HEK293 (cell line): ENCODE results near the gene SIK3.
A peak's percentile ranks its signal among the peaks of the same experiment; 100 is the strongest.

Source experiments
- CTCF ChIA-PET: fragments of 350-600 bp; formaldehyde crosslinking; extraction: SDS; loops from one replicate; lab custom pipeline; 2021; ENCODE audit warnings: antibody characterized with exemption; lab: Yijun Ruan, JAX
- POLR2A ChIA-PET: fragments of 300-600 bp; formaldehyde crosslinking; extraction: SDS; loops from one replicate; lab custom pipeline; 2020; ENCODE audit warnings: antibody characterized with exemption, inconsistent platforms; lab: Yijun Ruan, JAX
- H3K27ac ChIP-seq: fragments of 200-500 bp; sonication (Bioruptor generic); 2 replicates; pipeline ENCODE4 v1.5.1; 2014; ENCODE audit warnings: low read depth, low read length, control low read depth, inconsistent platforms; ENCODE audit errors: extremely low read depth
- H3K36me3 ChIP-seq, 2 experiments: fragments of 200-500 bp in 1 of 2; sonication (Bioruptor generic) in 1 of 2; 1 replicate in 1 of 2; 2 replicates in 1 of 2; pipeline ENCODE4 v1.5.1; 2014 to 2017; ENCODE audit warnings: inconsistent platforms in 2 of 2, low read length in 2 of 2; ENCODE audit not compliant: control insufficient read depth in 2 of 2, insufficient read depth in 1 of 2
- H3K4me1 ChIP-seq: fragments of 200-500 bp; sonication (Bioruptor generic); 2 replicates; pipeline ENCODE4 v1.5.1; 2014; ENCODE audit warnings: mild to moderate bottlenecking, low read length, inconsistent platforms; ENCODE audit not compliant: control insufficient read depth, insufficient read depth
- H3K4me3 ChIP-seq: 2 replicates; pipeline ENCODE4 v1.5.1; 2011; ENCODE audit warnings: low read depth, mild to moderate bottlenecking, control low read depth, low read length, moderate library complexity
- H3K9me3 ChIP-seq: fragments of 200-500 bp; sonication (Bioruptor generic); 2 replicates; pipeline ENCODE4 v1.5.1; 2014; ENCODE audit warnings: low read depth, low read length, inconsistent platforms; ENCODE audit not compliant: control insufficient read depth, insufficient read depth
- HIC1 ChIP-seq: fragments of 450-650 bp; formaldehyde crosslinking; IDR thresholded peaks from 2 replicates; pipeline ENCODE4 v1.5.1; 2016; ENCODE audit warnings: missing biosample characterization, missing genetic modification characterization
- IKZF3 ChIP-seq: fragments of 450-650 bp; IDR thresholded peaks from 2 replicates; pipeline ENCODE4 v1.5.0; 2018; ENCODE audit warnings: missing biosample characterization, mild to moderate bottlenecking, missing genetic modification characterization, moderate library complexity
- KLF7 ChIP-seq: fragments of 450-650 bp; formaldehyde crosslinking; IDR thresholded peaks from 2 replicates; pipeline ENCODE4 v1.5.1; 2016; ENCODE audit warnings: missing biosample characterization, missing genetic modification characterization, borderline replicate concordance
- PATZ1 ChIP-seq: fragments of 450-650 bp; formaldehyde crosslinking; IDR thresholded peaks from 2 replicates; pipeline ENCODE4 v1.5.1; 2016; ENCODE audit warnings: missing biosample characterization, missing genetic modification characterization
- PBX3 ChIP-seq: sonication (generic); formaldehyde crosslinking; IDR thresholded peaks from 2 replicates; pipeline ENCODE4 v1.8.1; 2022; ENCODE audit warnings: mild to moderate bottlenecking, moderate library complexity, missing genetic modification reagents
- SP3 ChIP-seq: fragments of 450-650 bp; formaldehyde crosslinking; IDR thresholded peaks from 2 replicates; pipeline ENCODE4 v1.5.1; 2016; ENCODE audit warnings: missing biosample characterization, missing genetic modification characterization
- TRIM28 ChIP-seq: IDR thresholded peaks from 2 replicates; pipeline ENCODE4 v1.6.1; 2011; ENCODE audit warnings: low read length, control low read depth, borderline replicate concordance
- WT1 ChIP-seq: fragments of 450-650 bp; formaldehyde crosslinking; IDR thresholded peaks from 2 replicates; pipeline ENCODE4 v1.5.1; 2016; ENCODE audit warnings: missing biosample characterization, missing genetic modification characterization
- YY1 ChIP-seq: fragments of 450-650 bp; formaldehyde crosslinking; IDR thresholded peaks from 2 replicates; pipeline ENCODE4 v1.5.1; 2018; ENCODE audit warnings: missing biosample characterization, missing genetic modification characterization
- ZBTB20 ChIP-seq: fragments of 450-650 bp; formaldehyde crosslinking; IDR thresholded peaks from 2 replicates; pipeline ENCODE4 v1.5.1; 2016; ENCODE audit warnings: missing biosample characterization, missing genetic modification characterization
- ZBTB7A ChIP-seq: fragments of 450-650 bp; formaldehyde crosslinking; IDR thresholded peaks from 2 replicates; pipeline ENCODE4 v1.5.1; 2016; ENCODE audit warnings: low read depth, missing biosample characterization, missing genetic modification characterization
- ZEB2 ChIP-seq: fragments of 450-650 bp; formaldehyde crosslinking; IDR thresholded peaks from 2 replicates; pipeline ENCODE4 v1.5.1; 2016; ENCODE audit warnings: missing biosample characterization, missing genetic modification characterization
- ZFP41 ChIP-seq: fragments of 450-650 bp; formaldehyde crosslinking; IDR thresholded peaks from 2 replicates; pipeline ENCODE4 v1.5.1; 2016; ENCODE audit warnings: missing biosample characterization, missing genetic modification characterization, borderline replicate concordance
- ZIC2 ChIP-seq: fragments of 450-650 bp; formaldehyde crosslinking; IDR thresholded peaks from 2 replicates; pipeline ENCODE4 v1.5.1; 2016; ENCODE audit warnings: missing biosample characterization, missing genetic modification characterization
- ZNF16 ChIP-seq: fragments of 450-650 bp; formaldehyde crosslinking; IDR thresholded peaks from 2 replicates; pipeline ENCODE4 v1.5.1; 2016; ENCODE audit warnings: low read depth, missing biosample characterization, missing genetic modification characterization
- ZNF202 ChIP-seq: fragments of 450-650 bp; formaldehyde crosslinking; IDR thresholded peaks from 2 replicates; pipeline ENCODE4 v1.5.1; 2016; ENCODE audit warnings: missing biosample characterization, missing genetic modification characterization, borderline replicate concordance
- ZNF248 ChIP-seq: fragments of 450-650 bp; formaldehyde crosslinking; IDR thresholded peaks from 2 replicates; pipeline ENCODE4 v1.5.1; 2017; ENCODE audit warnings: missing biosample characterization, missing genetic modification characterization
- ZNF274 ChIP-seq, 2 experiments: fragments of 200-500 bp in 1 of 2; fragments of 450-650 bp in 1 of 2; sonication (Bioruptor generic) in 1 of 2; formaldehyde crosslinking in 1 of 2; IDR thresholded peaks; 2 replicates each; pipeline versions ENCODE4 v1.5.1 to v1.6.1; 2014 to 2016; ENCODE audit warnings: borderline replicate concordance in 1 of 2, inconsistent platforms in 1 of 2, low read length in 1 of 2, missing biosample characterization in 1 of 2, missing genetic modification characterization in 1 of 2
- ZNF324 ChIP-seq: fragments of 450-650 bp; formaldehyde crosslinking; IDR thresholded peaks from 2 replicates; pipeline ENCODE4 v1.5.1; 2016; ENCODE audit warnings: missing biosample characterization, missing genetic modification characterization
- ZNF354C ChIP-seq: fragments of 450-650 bp; formaldehyde crosslinking; IDR thresholded peaks from 2 replicates; pipeline ENCODE4 v1.5.1; 2016; ENCODE audit warnings: missing biosample characterization, missing genetic modification characterization, low read depth, borderline replicate concordance
- ZNF362 ChIP-seq: fragments of 450-650 bp; formaldehyde crosslinking; IDR thresholded peaks from 2 replicates; pipeline ENCODE4 v1.5.1; 2016; ENCODE audit warnings: missing biosample characterization, missing genetic modification characterization
- ZNF610 ChIP-seq: fragments of 450-650 bp; formaldehyde crosslinking; IDR thresholded peaks from 2 replicates; pipeline ENCODE4 v1.5.1; 2016; ENCODE audit warnings: missing biosample characterization, missing genetic modification characterization, borderline replicate concordance
- ZNF701 ChIP-seq: fragments of 450-650 bp; formaldehyde crosslinking; IDR thresholded peaks from 2 replicates; pipeline ENCODE4 v1.5.1; 2016; ENCODE audit warnings: missing biosample characterization, missing genetic modification characterization
- ZXDB ChIP-seq: fragments of 450-650 bp; formaldehyde crosslinking; IDR thresholded peaks from 2 replicates; pipeline ENCODE4 v1.5.1; 2016; ENCODE audit warnings: missing biosample characterization, missing genetic modification characterization
- TF ChIP-seq, protein P1 (sequence below): fragments of 450-650 bp; formaldehyde crosslinking; IDR thresholded peaks from 2 replicates; pipeline ENCODE4 v1.5.1; 2016; ENCODE audit warnings: missing biosample characterization, missing genetic modification characterization
- TF ChIP-seq, protein P2 (sequence below): fragments of 450-650 bp; formaldehyde crosslinking; IDR thresholded peaks from 2 replicates; pipeline ENCODE4 v1.5.1; 2017; ENCODE audit warnings: missing biosample characterization, missing genetic modification characterization

Gene SIK3

GRCh38 chr11:117098269-117099232 is at the start of gene SIK3:
Gene SIK3, minus strand, starts transcription at chr11:117098428. Its CDS starts 13 bp downstream, at chr11:117098415.
- H3K27ac ChIP-seq: peak within 1 kb of the TSS; percentile 81
- H3K4me1 ChIP-seq: no peaks in the 10 kb centered on the region
- POLR2A ChIA-PET: interaction anchor here (0.6 to 2.5 kb wide), 4 partner anchors 47 to 307 kb away, joined by 3 to 7 read pairs (median 4); partner anchors contain the start of genes APOA5 and PAFAH1B2
- peak within 1 kb of the TSS; percentile 96 for H3K4me3 ChIP-seq
- H3K36me3 ChIP-seq: no peaks in the 10 kb centered on the region
- CTCF ChIA-PET: interaction anchor here (0.6 to 2.0 kb wide), 6 partner anchors 9 to 263 kb away, joined by 3 to 12 read pairs (median 4); no protein-coding TSS in a partner anchor
- H3K9me3 ChIP-seq: no peaks in the 10 kb centered on the region
- TF ChIP-seq SP3 (tag by site-specific recombination) (peak; percentile 47), ZFP41 (tag by site-specific recombination) (no peak), ZXDB (tag by site-specific recombination) (peak; percentile 59), PATZ1 (tag by site-specific recombination) (peak; percentile 85), ZEB2 (peak; percentile 73), YY1 (tag by site-specific recombination) (no peak), ZNF324 (tag by site-specific recombination) (peak; percentile 87; the same call in 1 of the 2 replicates), WT1 (tag by site-specific recombination) (0 out of 2 replicates have a peak, but pooled peaks have one; percentile 12), ZNF610 (tag by site-specific recombination) (no peak), HIC1 (peak; percentile 71), IKZF3 (tag by site-specific recombination) (peak; percentile 81), ZNF274 (IDR thresholded peaks at IDR 0.05; ENCODE audit: low read length) (no peak), ZNF274 (tag by site-specific recombination; IDR thresholded peaks at IDR 0.05; ENCODE audit: borderline replicate concordance) (no peak), ZNF202 (tag by site-specific recombination) (no peak), ZNF248 (tag by site-specific recombination) (no peak), ZIC2 (tag by site-specific recombination) (peak; percentile 41; the same call in 1 of the 2 replicates), ZBTB7A (tag by site-specific recombination) (peak; percentile 65; the same call in 1 of the 2 replicates), PBX3 (CRISPR knock-in tag) (no peak), KLF7 (tag by site-specific recombination) (no peak), TRIM28 (no peak), ZNF354C (tag by site-specific recombination) (no peak), ZNF16 (tag by site-specific recombination) (no peak), ZBTB20 (peak; percentile 90), ZNF362 (tag by site-specific recombination) (0 out of 2 replicates have a peak, but pooled peaks have one; percentile 33), ZNF701 (tag by site-specific recombination) (no peak)
- TF ChIP-seq, protein P1, sequence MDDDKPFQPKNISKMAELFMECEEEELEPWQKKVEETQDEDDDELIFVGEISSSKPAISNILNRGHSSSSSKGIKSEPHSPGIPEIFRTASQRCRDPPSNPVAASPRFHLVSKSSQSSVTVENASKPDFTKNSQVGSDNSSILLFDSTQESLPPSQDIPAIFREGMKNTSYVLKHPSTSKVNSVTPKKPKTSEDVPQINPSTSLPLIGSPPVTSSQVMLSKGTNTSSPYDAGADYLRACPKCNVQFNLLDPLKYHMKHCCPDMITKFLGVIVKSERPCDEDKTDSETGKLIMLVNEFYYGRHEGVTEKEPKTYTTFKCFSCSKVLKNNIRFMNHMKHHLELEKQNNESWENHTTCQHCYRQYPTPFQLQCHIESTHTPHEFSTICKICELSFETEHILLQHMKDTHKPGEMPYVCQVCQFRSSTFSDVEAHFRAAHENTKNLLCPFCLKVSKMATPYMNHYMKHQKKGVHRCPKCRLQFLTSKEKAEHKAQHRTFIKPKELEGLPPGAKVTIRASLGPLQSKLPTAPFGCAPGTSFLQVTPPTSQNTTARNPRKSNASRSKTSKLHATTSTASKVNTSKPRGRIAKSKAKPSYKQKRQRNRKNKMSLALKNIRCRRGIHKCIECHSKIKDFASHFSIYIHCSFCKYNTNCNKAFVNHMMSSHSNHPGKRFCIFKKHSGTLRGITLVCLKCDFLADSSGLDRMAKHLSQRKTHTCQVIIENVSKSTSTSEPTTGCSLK: no peak
- TF ChIP-seq, protein P2, sequence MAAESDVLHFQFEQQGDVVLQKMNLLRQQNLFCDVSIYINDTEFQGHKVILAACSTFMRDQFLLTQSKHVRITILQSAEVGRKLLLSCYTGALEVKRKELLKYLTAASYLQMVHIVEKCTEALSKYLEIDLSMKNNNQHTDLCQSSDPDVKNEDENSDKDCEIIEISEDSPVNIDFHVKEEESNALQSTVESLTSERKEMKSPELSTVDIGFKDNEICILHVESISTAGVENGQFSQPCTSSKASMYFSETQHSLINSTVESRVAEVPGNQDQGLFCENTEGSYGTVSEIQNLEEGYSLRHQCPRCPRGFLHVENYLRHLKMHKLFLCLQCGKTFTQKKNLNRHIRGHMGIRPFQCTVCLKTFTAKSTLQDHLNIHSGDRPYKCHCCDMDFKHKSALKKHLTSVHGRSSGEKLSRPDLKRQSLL (tag by site-specific recombination): peak; percentile 26; the same call in 1 of the 2 replicates
